ENCODE results near the gene KIAA1217. TPM values are rescaled to one million over a fixed set of nuclear protein-coding genes. Genes with fewer than 3 reads are reported as not detected.

KIAA1217 gene
- total RNA-seq, 1 experiment from 2014 or later = 23.4 TPM

DNA sequence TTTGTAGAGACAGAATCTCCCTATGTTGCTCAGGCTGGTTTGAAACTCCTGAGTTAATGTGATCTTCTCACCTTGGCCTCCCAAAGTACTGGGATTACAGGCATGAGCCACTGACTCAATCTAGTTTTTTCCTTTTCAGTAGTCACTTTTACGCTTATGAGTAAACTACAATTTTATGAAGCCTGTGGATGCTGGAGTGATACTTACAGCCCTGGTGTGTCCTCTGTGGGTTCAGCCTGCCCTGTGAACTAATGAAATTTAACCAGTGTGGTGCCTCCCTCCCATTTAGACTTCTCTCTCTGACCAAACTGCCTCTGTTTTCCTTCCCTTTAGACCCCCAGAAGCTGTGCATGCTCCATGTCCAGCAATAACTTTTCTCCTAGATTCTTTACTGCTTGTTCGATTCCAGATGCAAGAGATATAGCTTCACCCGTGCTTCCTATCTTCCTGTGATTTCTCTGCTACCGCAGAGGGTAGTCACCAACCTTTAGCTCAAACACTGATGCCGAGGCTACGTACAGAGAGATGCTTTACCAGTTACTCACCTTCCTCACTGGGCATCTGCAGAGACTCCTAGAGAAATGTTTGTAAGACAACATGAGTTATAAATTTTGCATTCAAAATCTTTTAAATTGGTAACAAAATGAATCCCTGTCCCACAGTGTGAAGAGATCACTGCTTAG lies 90.8 kb downstream of the KIAA1217 start:
- ChIA-PET CTCF (no interaction called here), POLR2A (no interaction called here)
- Mint-ChIP-seq H3K9me3 (no peaks in the 10 kb centered on the region), H3K27ac (no peak overlapping the region), H3K36me3 (no peaks in the 10 kb centered on the region), H3K27me3 (ENCODE audit: low read depth) (no peaks in the 10 kb centered on the region), H3K4me3 (no peak overlapping the region), H3K4me1 (no peaks in the 10 kb centered on the region; the same call in 1 of the 2 replicates)
- no peak for DNase-seq (ENCODE audit: low spot score)
- no peak for ATAC-seq
- TF ChIP-seq, protein P1, sequence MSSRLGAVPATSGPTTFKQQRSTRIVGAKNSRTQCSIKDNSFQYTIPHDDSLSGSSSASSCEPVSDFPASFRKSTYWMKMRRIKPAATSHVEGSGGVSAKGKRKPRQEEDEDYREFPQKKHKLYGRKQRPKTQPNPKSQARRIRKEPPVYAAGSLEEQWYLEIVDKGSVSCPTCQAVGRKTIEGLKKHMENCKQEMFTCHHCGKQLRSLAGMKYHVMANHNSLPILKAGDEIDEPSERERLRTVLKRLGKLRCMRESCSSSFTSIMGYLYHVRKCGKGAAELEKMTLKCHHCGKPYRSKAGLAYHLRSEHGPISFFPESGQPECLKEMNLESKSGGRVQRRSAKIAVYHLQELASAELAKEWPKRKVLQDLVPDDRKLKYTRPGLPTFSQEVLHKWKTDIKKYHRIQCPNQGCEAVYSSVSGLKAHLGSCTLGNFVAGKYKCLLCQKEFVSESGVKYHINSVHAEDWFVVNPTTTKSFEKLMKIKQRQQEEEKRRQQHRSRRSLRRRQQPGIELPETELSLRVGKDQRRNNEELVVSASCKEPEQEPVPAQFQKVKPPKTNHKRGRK (CRISPR knock-in tag; IDR thresholded peaks at IDR 0.05; ENCODE audit: borderline replicate concordance) = no peak
- TF ChIP-seq, protein P2, sequence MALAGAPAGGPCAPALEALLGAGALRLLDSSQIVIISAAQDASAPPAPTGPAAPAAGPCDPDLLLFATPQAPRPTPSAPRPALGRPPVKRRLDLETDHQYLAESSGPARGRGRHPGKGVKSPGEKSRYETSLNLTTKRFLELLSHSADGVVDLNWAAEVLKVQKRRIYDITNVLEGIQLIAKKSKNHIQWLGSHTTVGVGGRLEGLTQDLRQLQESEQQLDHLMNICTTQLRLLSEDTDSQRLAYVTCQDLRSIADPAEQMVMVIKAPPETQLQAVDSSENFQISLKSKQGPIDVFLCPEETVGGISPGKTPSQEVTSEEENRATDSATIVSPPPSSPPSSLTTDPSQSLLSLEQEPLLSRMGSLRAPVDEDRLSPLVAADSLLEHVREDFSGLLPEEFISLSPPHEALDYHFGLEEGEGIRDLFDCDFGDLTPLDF (CRISPR knock-in tag; IDR thresholded peaks at IDR 0.05) = no peak
- TF ChIP-seq ZNF219 (CRISPR knock-in tag; IDR thresholded peaks at IDR 0.05; ENCODE audit: borderline replicate concordance) (no peak), MYBL2 (CRISPR knock-in tag; IDR thresholded peaks at IDR 0.05) (no peak), NR1H2 (CRISPR knock-in tag; IDR thresholded peaks at IDR 0.05) (no peak), ZNF121 (CRISPR knock-in tag; IDR thresholded peaks at IDR 0.05) (no peak), ZNF138 (CRISPR knock-in tag; conservative IDR thresholded peaks at IDR 0.05) (no peak), SP1 (CRISPR knock-in tag; conservative IDR thresholded peaks at IDR 0.05) (no peak), PRRX2 (CRISPR knock-in tag; IDR thresholded peaks at IDR 0.05) (no peak), FOXK1 (CRISPR knock-in tag; IDR thresholded peaks at IDR 0.05) (no peak), JUN (CRISPR knock-in tag; IDR thresholded peaks at IDR 0.05) (no peak), ZNF671 (CRISPR knock-in tag; IDR thresholded peaks at IDR 0.05) (no peak)
- TF ChIP-seq, protein P3, sequence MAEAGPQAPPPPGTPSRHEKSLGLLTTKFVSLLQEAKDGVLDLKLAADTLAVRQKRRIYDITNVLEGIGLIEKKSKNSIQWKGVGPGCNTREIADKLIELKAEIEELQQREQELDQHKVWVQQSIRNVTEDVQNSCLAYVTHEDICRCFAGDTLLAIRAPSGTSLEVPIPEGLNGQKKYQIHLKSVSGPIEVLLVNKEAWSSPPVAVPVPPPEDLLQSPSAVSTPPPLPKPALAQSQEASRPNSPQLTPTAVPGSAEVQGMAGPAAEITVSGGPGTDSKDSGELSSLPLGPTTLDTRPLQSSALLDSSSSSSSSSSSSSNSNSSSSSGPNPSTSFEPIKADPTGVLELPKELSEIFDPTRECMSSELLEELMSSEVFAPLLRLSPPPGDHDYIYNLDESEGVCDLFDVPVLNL (CRISPR knock-in tag; IDR thresholded peaks at IDR 0.05; ENCODE audit: borderline replicate concordance, low read depth) = no peak
- TF ChIP-seq, protein P4, sequence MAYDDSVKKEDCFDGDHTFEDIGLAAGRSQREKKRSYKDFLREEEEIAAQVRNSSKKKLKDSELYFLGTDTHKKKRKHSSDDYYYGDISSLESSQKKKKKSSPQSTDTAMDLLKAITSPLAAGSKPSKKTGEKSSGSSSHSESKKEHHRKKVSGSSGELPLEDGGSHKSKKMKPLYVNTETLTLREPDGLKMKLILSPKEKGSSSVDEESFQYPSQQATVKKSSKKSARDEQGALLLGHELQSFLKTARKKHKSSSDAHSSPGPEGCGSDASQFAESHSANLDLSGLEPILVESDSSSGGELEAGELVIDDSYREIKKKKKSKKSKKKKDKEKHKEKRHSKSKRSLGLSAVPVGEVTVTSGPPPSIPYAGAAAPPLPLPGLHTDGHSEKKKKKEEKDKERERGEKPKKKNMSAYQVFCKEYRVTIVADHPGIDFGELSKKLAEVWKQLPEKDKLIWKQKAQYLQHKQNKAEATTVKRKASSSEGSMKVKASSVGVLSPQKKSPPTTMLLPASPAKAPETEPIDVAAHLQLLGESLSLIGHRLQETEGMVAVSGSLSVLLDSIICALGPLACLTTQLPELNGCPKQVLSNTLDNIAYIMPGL (CRISPR knock-in tag; IDR thresholded peaks at IDR 0.05) = no peak
- TF ChIP-seq, protein P5, sequence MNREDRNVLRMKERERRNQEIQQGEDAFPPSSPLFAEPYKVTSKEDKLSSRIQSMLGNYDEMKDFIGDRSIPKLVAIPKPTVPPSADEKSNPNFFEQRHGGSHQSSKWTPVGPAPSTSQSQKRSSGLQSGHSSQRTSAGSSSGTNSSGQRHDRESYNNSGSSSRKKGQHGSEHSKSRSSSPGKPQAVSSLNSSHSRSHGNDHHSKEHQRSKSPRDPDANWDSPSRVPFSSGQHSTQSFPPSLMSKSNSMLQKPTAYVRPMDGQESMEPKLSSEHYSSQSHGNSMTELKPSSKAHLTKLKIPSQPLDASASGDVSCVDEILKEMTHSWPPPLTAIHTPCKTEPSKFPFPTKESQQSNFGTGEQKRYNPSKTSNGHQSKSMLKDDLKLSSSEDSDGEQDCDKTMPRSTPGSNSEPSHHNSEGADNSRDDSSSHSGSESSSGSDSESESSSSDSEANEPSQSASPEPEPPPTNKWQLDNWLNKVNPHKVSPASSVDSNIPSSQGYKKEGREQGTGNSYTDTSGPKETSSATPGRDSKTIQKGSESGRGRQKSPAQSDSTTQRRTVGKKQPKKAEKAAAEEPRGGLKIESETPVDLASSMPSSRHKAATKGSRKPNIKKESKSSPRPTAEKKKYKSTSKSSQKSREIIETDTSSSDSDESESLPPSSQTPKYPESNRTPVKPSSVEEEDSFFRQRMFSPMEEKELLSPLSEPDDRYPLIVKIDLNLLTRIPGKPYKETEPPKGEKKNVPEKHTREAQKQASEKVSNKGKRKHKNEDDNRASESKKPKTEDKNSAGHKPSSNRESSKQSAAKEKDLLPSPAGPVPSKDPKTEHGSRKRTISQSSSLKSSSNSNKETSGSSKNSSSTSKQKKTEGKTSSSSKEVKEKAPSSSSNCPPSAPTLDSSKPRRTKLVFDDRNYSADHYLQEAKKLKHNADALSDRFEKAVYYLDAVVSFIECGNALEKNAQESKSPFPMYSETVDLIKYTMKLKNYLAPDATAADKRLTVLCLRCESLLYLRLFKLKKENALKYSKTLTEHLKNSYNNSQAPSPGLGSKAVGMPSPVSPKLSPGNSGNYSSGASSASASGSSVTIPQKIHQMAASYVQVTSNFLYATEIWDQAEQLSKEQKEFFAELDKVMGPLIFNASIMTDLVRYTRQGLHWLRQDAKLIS (CRISPR knock-in tag; IDR thresholded peaks at IDR 0.05; ENCODE audit: borderline replicate concordance) = no peak
- TF ChIP-seq, protein P6, sequence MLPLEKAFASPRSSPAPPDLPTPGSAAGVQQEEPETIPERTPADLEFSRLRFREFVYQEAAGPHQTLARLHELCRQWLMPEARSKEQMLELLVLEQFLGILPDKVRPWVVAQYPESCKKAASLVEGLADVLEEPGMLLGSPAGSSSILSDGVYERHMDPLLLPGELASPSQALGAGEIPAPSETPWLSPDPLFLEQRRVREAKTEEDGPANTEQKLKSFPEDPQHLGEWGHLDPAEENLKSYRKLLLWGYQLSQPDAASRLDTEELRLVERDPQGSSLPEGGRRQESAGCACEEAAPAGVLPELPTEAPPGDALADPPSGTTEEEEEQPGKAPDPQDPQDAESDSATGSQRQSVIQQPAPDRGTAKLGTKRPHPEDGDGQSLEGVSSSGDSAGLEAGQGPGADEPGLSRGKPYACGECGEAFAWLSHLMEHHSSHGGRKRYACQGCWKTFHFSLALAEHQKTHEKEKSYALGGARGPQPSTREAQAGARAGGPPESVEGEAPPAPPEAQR (CRISPR knock-in tag; IDR thresholded peaks at IDR 0.05) = no peak
- TF ChIP-seq, protein P7, sequence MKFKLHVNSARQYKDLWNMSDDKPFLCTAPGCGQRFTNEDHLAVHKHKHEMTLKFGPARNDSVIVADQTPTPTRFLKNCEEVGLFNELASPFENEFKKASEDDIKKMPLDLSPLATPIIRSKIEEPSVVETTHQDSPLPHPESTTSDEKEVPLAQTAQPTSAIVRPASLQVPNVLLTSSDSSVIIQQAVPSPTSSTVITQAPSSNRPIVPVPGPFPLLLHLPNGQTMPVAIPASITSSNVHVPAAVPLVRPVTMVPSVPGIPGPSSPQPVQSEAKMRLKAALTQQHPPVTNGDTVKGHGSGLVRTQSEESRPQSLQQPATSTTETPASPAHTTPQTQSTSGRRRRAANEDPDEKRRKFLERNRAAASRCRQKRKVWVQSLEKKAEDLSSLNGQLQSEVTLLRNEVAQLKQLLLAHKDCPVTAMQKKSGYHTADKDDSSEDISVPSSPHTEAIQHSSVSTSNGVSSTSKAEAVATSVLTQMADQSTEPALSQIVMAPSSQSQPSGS (CRISPR knock-in tag; IDR thresholded peaks at IDR 0.05; ENCODE audit: borderline replicate concordance, low read depth) = no peak
